Smooth muscle cell of the pulmonary artery (primary cell): ENCODE data around the gene SRY. TPM values are rescaled to one million over a fixed set of nuclear protein-coding genes. Genes with fewer than 3 reads are reported as not detected.

ENCODE experiments used
- total RNA-seq: library from RNA; depleted of rRNA; stranded (reverse); fragments of >200 nt; gene quantifications from 2 replicates; pipeline ENCODE4 v1.2.3, GENCODE V29; 2014

The SRY gene
- not detected in 2 replicates for total RNA-seq

GRCh38 chrY:2787600-2787999, at the start of gene SRY:
Gene SRY, minus strand, starts transcription at chrY:2787682. Its CDS starts 79 bp downstream, at chrY:2787603.

Other genes with a start within 250 kb of the SRY start
- gene RPS4Y1, start 53.9 kb upstream of the SRY start, total RNA-seq: 288 and 290 TPM in 2 replicates
- 16.1 and 19.1 TPM in 2 replicates for gene ZFY, start 147.7 kb upstream of the SRY start, total RNA-seq